Neural progenitor cell (in vitro differentiated cells): ENCODE data around the gene MPZL1. TPM values are rescaled to one million over a fixed set of nuclear protein-coding genes. Genes with fewer than 3 reads are reported as not detected.

Experiments used
- DNase-seq: peaks from one replicate; pipeline ENCODE4 v3.0.0-alpha.2; 2016; ENCODE audit warnings: low spot score
- H2AFZ ChIP-seq: fragments of 200-600 bp; sonication (generic); replicated peaks from 2 replicates; pipeline ENCODE4 v1.6.1; 2016; ENCODE audit warnings: antibody characterized with exemption
- H3F3A ChIP-seq: fragments of 200-600 bp; sonication (generic); 2 replicates; pipeline ENCODE4 v1.6.1; 2016; ENCODE audit warnings: antibody characterized with exemption, low read depth
- H3K27ac ChIP-seq: fragments of 200-600 bp; sonication (generic); 2 replicates; pipeline ENCODE4 v1.5.1; 2016; ENCODE audit warnings: mild to moderate bottlenecking
- H3K27me3 ChIP-seq: fragments of 200-600 bp; sonication (generic); 2 replicates; pipeline ENCODE4 v1.6.1; 2016; ENCODE audit warnings: mild to moderate bottlenecking, moderate library complexity
- H3K36me3 ChIP-seq: fragments of 200-600 bp; sonication (generic); 2 replicates; pipeline ENCODE4 v1.5.1; 2016
- H3K4me1 ChIP-seq: fragments of 200-600 bp; sonication (generic); 2 replicates; pipeline ENCODE4 v1.6.1; 2016; ENCODE audit warnings: mixed run types
- H3K4me2 ChIP-seq: fragments of 200-600 bp; sonication (generic); 2 replicates; pipeline ENCODE4 v1.6.1; 2016
- H3K4me3 ChIP-seq: fragments of 200-600 bp; sonication (generic); 2 replicates; pipeline ENCODE4 v1.5.1; 2016
- H3K79me2 ChIP-seq: fragments of 200-600 bp; sonication (generic); 2 replicates; pipeline ENCODE4 v1.6.1; 2016; ENCODE audit warnings: low read depth
- H3K9ac ChIP-seq: fragments of 200-600 bp; sonication (generic); 2 replicates; pipeline ENCODE4 v1.6.1; 2016
- H3K9me3 ChIP-seq: fragments of 200-600 bp; sonication (generic); 2 replicates; pipeline ENCODE4 v1.5.1; 2016; ENCODE audit warnings: low read depth
- H4K20me1 ChIP-seq: fragments of 200-600 bp; sonication (generic); 2 replicates; pipeline ENCODE4 v1.6.1; 2016; ENCODE audit warnings: low read depth
- H3K27ac Mint-ChIP-seq: 3 replicates; pipeline ENCODE4 v1.8.0; 2021; ENCODE audit warnings: mixed read lengths
- H3K27me3 Mint-ChIP-seq: 2 replicates; pipeline ENCODE4 v1.8.0; 2022; ENCODE audit warnings: low read depth, mild to moderate bottlenecking, inconsistent platforms, moderate library complexity, mixed read lengths; ENCODE audit not compliant: insufficient read depth
- H3K36me3 Mint-ChIP-seq: 3 replicates; pipeline ENCODE4 v1.8.0; 2021; ENCODE audit warnings: mixed read lengths
- H3K4me1 Mint-ChIP-seq: 3 replicates; pipeline ENCODE4 v1.8.0; 2021; ENCODE audit warnings: mixed read lengths
- H3K4me3 Mint-ChIP-seq: 3 replicates; pipeline ENCODE4 v1.8.0; 2021; ENCODE audit warnings: mild to moderate bottlenecking, moderate library complexity, mixed read lengths
- H3K9me3 Mint-ChIP-seq: 3 replicates; pipeline ENCODE4 v1.8.0; 2020; ENCODE audit warnings: mixed read lengths
- EZH2 ChIP-seq: fragments of 200-600 bp; sonication (generic); IDR thresholded peaks from 2 replicates; pipeline ENCODE4 v1.6.1; 2017; ENCODE audit warnings: antibody characterized with exemption, mild to moderate bottlenecking, moderate library complexity
- EZH2phosphoT487 ChIP-seq: fragments of 200-600 bp; sonication (generic); IDR thresholded peaks from 2 replicates; pipeline ENCODE4 v1.6.1; 2017; ENCODE audit warnings: antibody characterized with exemption
- total RNA-seq: library from RNA; depleted of rRNA; stranded (reverse); fragments of >200 nt; gene quantifications from 2 replicates; pipeline ENCODE4 v1.2.3, GENCODE V29; 2015; ENCODE audit warnings: low replicate concordance
- TF ChIP-seq, protein P1 (sequence below): fragments of 200-600 bp; sonication (generic); IDR thresholded peaks from 2 replicates; pipeline ENCODE4 v1.5.1; 2017; ENCODE audit warnings: antibody characterized with exemption, mild to moderate bottlenecking

MPZL1 gene
- total RNA-seq, 1 donor from 2014 or later = 125 TPM

GRCh38 chr1:167697667-167698141 lies 24.1 kb upstream of the MPZL1 start:
- Histone ChIP-seq H2AFZ (no peak overlapping the region), H3K27ac (no peak overlapping the region), H3K36me3 (no peaks in the 10 kb centered on the region), H3K4me3 (no peak overlapping the region), H3K9me3 (no peaks in the 10 kb centered on the region), H3K4me1 (no peaks in the 10 kb centered on the region), H3K4me2 (no peak overlapping the region), H3K9ac (no peak overlapping the region), H3K27me3 (no peaks in the 10 kb centered on the region), H3F3A (no peaks in the 10 kb centered on the region), H3K79me2 (no peaks in the 10 kb centered on the region), H4K20me1 (no peaks in the 10 kb centered on the region)
- Mint-ChIP-seq H3K4me3 (no peak overlapping the region), H3K27me3 (no peaks in the 10 kb centered on the region), H3K27ac (peak overlapping the region; percentile 70), H3K4me1 (peaks cover 18% of the 10 kb centered on the region), H3K9me3 (peaks cover 5% of the 10 kb centered on the region), H3K36me3 (no peaks in the 10 kb centered on the region)
- no peak for DNase-seq
- TF ChIP-seq EZH2phosphoT487 = no peak
- TF ChIP-seq, protein P1, sequence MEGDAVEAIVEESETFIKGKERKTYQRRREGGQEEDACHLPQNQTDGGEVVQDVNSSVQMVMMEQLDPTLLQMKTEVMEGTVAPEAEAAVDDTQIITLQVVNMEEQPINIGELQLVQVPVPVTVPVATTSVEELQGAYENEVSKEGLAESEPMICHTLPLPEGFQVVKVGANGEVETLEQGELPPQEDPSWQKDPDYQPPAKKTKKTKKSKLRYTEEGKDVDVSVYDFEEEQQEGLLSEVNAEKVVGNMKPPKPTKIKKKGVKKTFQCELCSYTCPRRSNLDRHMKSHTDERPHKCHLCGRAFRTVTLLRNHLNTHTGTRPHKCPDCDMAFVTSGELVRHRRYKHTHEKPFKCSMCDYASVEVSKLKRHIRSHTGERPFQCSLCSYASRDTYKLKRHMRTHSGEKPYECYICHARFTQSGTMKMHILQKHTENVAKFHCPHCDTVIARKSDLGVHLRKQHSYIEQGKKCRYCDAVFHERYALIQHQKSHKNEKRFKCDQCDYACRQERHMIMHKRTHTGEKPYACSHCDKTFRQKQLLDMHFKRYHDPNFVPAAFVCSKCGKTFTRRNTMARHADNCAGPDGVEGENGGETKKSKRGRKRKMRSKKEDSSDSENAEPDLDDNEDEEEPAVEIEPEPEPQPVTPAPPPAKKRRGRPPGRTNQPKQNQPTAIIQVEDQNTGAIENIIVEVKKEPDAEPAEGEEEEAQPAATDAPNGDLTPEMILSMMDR = no peak
- no peak for TF ChIP-seq EZH2

GRCh38 chr1:167698313-167698712 lies 23.5 kb upstream of the MPZL1 start:
- Histone ChIP-seq H3K9me3 (no peaks in the 10 kb centered on the region), H3K4me3 (no peak overlapping the region), H3K4me2 (no peak overlapping the region), H3F3A (no peaks in the 10 kb centered on the region), H3K27me3 (no peaks in the 10 kb centered on the region), H3K79me2 (no peaks in the 10 kb centered on the region), H3K9ac (no peak overlapping the region), H2AFZ (no peak overlapping the region), H3K36me3 (no peaks in the 10 kb centered on the region), H3K4me1 (no peaks in the 10 kb centered on the region), H3K27ac (no peak overlapping the region), H4K20me1 (no peaks in the 10 kb centered on the region)
- Mint-ChIP-seq H3K27me3 (no peaks in the 10 kb centered on the region), H3K4me1 (peaks cover 18% of the 10 kb centered on the region), H3K36me3 (no peaks in the 10 kb centered on the region), H3K9me3 (peaks cover 5% of the 10 kb centered on the region), H3K27ac (no peak overlapping the region), H3K4me3 (no peak overlapping the region)
- TF ChIP-seq, protein P1 = no peak
- no peak for TF ChIP-seq EZH2
- TF ChIP-seq EZH2phosphoT487 = no peak
- DNase-seq = no peak

GRCh38 chr1:167701510-167701909 lies 20.3 kb upstream of the MPZL1 start:
- Histone ChIP-seq H3K27me3 (no peaks in the 10 kb centered on the region), H3F3A (peaks cover 17% of the 10 kb centered on the region), H3K4me2 (no peak overlapping the region), H4K20me1 (no peaks in the 10 kb centered on the region), H3K36me3 (no peaks in the 10 kb centered on the region), H3K79me2 (no peaks in the 10 kb centered on the region), H3K27ac (no peak overlapping the region), H3K9me3 (no peaks in the 10 kb centered on the region), H3K4me1 (peaks cover 17% of the 10 kb centered on the region), H2AFZ (no peak overlapping the region), H3K4me3 (no peak overlapping the region), H3K9ac (no peak overlapping the region)
- H3K27ac Mint-ChIP-seq = no peak overlapping the region
- H3K27me3 Mint-ChIP-seq = peaks cover 2% of the 10 kb centered on the region
- no peak for DNase-seq
- no peaks in the 10 kb centered on the region for H3K36me3 Mint-ChIP-seq
- H3K4me3 Mint-ChIP-seq = no peak overlapping the region
- peaks cover 5% of the 10 kb centered on the region for H3K9me3 Mint-ChIP-seq
- peaks cover 28% of the 10 kb centered on the region for H3K4me1 Mint-ChIP-seq
- TF ChIP-seq EZH2 = no peak

DNA sequence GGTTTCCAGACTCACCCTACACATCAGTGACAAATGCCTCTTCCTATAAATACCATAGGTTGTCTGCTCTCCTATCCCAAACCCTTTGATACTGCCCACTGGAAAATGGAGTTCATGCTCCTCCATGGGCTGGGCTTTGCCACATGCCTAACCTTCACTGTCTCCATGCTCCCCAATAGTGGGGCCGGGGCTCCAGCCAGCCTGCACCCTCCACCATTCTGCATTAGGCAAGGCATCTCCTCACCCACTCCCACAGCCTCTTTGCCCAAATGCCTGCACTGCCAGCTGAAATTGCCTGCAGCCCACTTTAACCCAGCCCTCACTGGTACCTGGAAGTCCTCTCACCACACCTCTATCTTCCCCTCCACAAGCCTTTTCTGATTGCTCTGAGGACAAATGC lies 18.2 kb upstream of the MPZL1 start:
- no peak overlapping the region for H3K9ac ChIP-seq
- Mint-ChIP-seq H3K27me3 (peaks cover 2% of the 10 kb centered on the region), H3K9me3 (peaks cover 5% of the 10 kb centered on the region), H3K27ac (no peak overlapping the region), H3K4me3 (no peak overlapping the region), H3K36me3 (no peaks in the 10 kb centered on the region), H3K4me1 (peaks cover 36% of the 10 kb centered on the region)
- H3F3A ChIP-seq = peaks cover 37% of the 10 kb centered on the region
- H3K27ac ChIP-seq = no peak overlapping the region
- TF ChIP-seq EZH2phosphoT487 = no peak
- TF ChIP-seq, protein P1 = no peak
- no peak for TF ChIP-seq EZH2
- no peak for DNase-seq
- peaks cover 28% of the 10 kb centered on the region for H3K4me1 ChIP-seq
- H3K27me3 ChIP-seq = no peaks in the 10 kb centered on the region
- H3K4me3 ChIP-seq = no peak overlapping the region
- H4K20me1 ChIP-seq = no peaks in the 10 kb centered on the region
- H2AFZ ChIP-seq = no peak overlapping the region
- H3K9me3 ChIP-seq = no peaks in the 10 kb centered on the region
- H3K79me2 ChIP-seq = no peaks in the 10 kb centered on the region
- H3K36me3 ChIP-seq = no peaks in the 10 kb centered on the region
- no peak overlapping the region for H3K4me2 ChIP-seq
